ENCODE data around the gene BICC1. TPM values are rescaled to one million over a fixed set of nuclear protein-coding genes. Genes with fewer than 3 reads are reported as not detected.

Gene BICC1
- total RNA-seq, 1 donor from 2014 or later = 1.1 TPM

- H3K9me3 Mint-ChIP-seq (ENCODE audit: unreplicated experiment) = no peaks in the 10 kb centered on the region
- no peak for DNase-seq (ENCODE audit: low spot score)
- H3K27me3 Mint-ChIP-seq (ENCODE audit: unreplicated experiment) = no peaks in the 10 kb centered on the region
- no peak for TF ChIP-seq CTCF (IDR thresholded peaks at IDR 0.05; ENCODE audit: unreplicated experiment)
- no peaks in the 10 kb centered on the region for H3K36me3 Mint-ChIP-seq (ENCODE audit: low read depth, unreplicated experiment)
- H3K27ac Mint-ChIP-seq (ENCODE audit: unreplicated experiment) = no peak overlapping the region
- H3K4me1 Mint-ChIP-seq (ENCODE audit: unreplicated experiment) = peaks cover 11% of the 10 kb centered on the region
- no peak overlapping the region for H3K4me3 Mint-ChIP-seq (ENCODE audit: unreplicated experiment)
These were observed 37.1 kb upstream of the BICC1 start for GRCh38 chr10:58475322-58476277.

- Mint-ChIP-seq H3K27ac (ENCODE audit: unreplicated experiment) (no peak overlapping the region), H3K27me3 (ENCODE audit: unreplicated experiment) (no peaks in the 10 kb centered on the region), H3K36me3 (ENCODE audit: low read depth, unreplicated experiment) (no peaks in the 10 kb centered on the region), H3K4me3 (ENCODE audit: unreplicated experiment) (no peak overlapping the region), H3K9me3 (ENCODE audit: unreplicated experiment) (no peaks in the 10 kb centered on the region), H3K4me1 (ENCODE audit: unreplicated experiment) (peaks cover 11% of the 10 kb centered on the region)
- TF ChIP-seq CTCF (IDR thresholded peaks at IDR 0.05; ENCODE audit: unreplicated experiment) = no peak
- DNase-seq (ENCODE audit: low spot score) = no peak
These were observed 35.5 kb upstream of the BICC1 start for GRCh38 chr10:58477122-58477521.

GRCh38 chr10:58477902-58478301, 34.8 kb upstream of the BICC1 start:
- H3K27me3 Mint-ChIP-seq (ENCODE audit: unreplicated experiment) = no peaks in the 10 kb centered on the region
- no peaks in the 10 kb centered on the region for H3K9me3 Mint-ChIP-seq (ENCODE audit: unreplicated experiment)
- no peak overlapping the region for H3K27ac Mint-ChIP-seq (ENCODE audit: unreplicated experiment)
- no peak for TF ChIP-seq CTCF (IDR thresholded peaks at IDR 0.05; ENCODE audit: unreplicated experiment)
- no peak overlapping the region for H3K4me3 Mint-ChIP-seq (ENCODE audit: unreplicated experiment)
- no peak for DNase-seq (ENCODE audit: low spot score)
- no peaks in the 10 kb centered on the region for H3K36me3 Mint-ChIP-seq (ENCODE audit: low read depth, unreplicated experiment)
- H3K4me1 Mint-ChIP-seq (ENCODE audit: unreplicated experiment) = peaks cover 11% of the 10 kb centered on the region

GRCh38 chr10:58479045-58479444, 33.6 kb upstream of the BICC1 start:
- Mint-ChIP-seq H3K27me3 (ENCODE audit: unreplicated experiment) (no peaks in the 10 kb centered on the region), H3K36me3 (ENCODE audit: low read depth, unreplicated experiment) (no peaks in the 10 kb centered on the region), H3K9me3 (ENCODE audit: unreplicated experiment) (no peaks in the 10 kb centered on the region), H3K27ac (ENCODE audit: unreplicated experiment) (no peak overlapping the region), H3K4me3 (ENCODE audit: unreplicated experiment) (no peak overlapping the region), H3K4me1 (ENCODE audit: unreplicated experiment) (peaks cover 11% of the 10 kb centered on the region)
- DNase-seq (ENCODE audit: low spot score) = no peak
- no peak for TF ChIP-seq CTCF (IDR thresholded peaks at IDR 0.05; ENCODE audit: unreplicated experiment)

DNA sequence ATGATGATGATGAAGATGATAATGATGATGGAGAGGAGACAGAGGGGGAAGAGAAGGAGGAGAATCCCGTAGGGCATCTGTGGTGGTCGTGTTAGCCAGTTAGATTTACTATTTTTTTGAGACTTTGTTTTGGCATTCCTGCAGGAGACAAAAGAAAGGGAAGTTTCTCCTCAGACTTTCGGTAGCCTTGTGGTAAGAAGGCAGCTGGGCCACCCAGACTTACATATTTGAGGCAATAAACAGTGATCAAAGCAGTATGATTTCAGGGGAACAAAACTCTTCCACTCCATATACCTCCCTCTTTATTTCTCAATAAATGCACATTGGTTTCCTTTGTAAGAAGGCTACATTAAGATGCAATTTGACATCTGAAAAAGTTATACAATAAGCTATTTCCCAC, 32.4 kb upstream of the BICC1 start:
- H3K9me3 Mint-ChIP-seq (ENCODE audit: unreplicated experiment) = no peaks in the 10 kb centered on the region
- H3K4me1 Mint-ChIP-seq (ENCODE audit: unreplicated experiment) = peaks cover 11% of the 10 kb centered on the region
- no peaks in the 10 kb centered on the region for H3K27me3 Mint-ChIP-seq (ENCODE audit: unreplicated experiment)
- no peak for DNase-seq (ENCODE audit: low spot score)
- no peak overlapping the region for H3K27ac Mint-ChIP-seq (ENCODE audit: unreplicated experiment)
- TF ChIP-seq CTCF (IDR thresholded peaks at IDR 0.05; ENCODE audit: unreplicated experiment) = no peak
- no peak overlapping the region for H3K4me3 Mint-ChIP-seq (ENCODE audit: unreplicated experiment)
- H3K36me3 Mint-ChIP-seq (ENCODE audit: low read depth, unreplicated experiment) = no peaks in the 10 kb centered on the region
